Natural killer cell (primary cell): ENCODE measurements around the gene MPPED1. TPM values are rescaled to one million over a fixed set of nuclear protein-coding genes. Genes with fewer than 3 reads are reported as not detected.

Experiments
- ATAC-seq, 3 donors: fragments of 150-1000 bp in 2 of 3; fragments of 200-7000 bp in 1 of 3; cut with Tn5 transposase; 1 replicate in 1 of 3; 2 replicates in 2 of 3; pipeline ENCODE4 v1.10.0; 2021; ENCODE audit warnings: mild to moderate bottlenecking in 2 of 3, moderate library complexity in 2 of 3
- DNase-seq, 2 donors: peaks; one replicate each; pipeline versions ENCODE4 v3.0.0 to v3.0.0-alpha.2; 2013 to 2021; ENCODE audit warnings: mixed read lengths in 1 of 2
- H3K27ac ChIP-seq: one replicate; pipeline ENCODE4 v1.5.1; 2013; ENCODE audit warnings: mild to moderate bottlenecking, low read length
- H3K27me3 ChIP-seq: one replicate; pipeline ENCODE4 v1.6.1; 2013; ENCODE audit warnings: low read length; ENCODE audit not compliant: control insufficient read depth, insufficient read depth
- H3K36me3 ChIP-seq: one replicate; pipeline ENCODE4 v1.6.1; 2013; ENCODE audit warnings: low read length; ENCODE audit not compliant: control insufficient read depth, insufficient read depth
- H3K4me1 ChIP-seq: one replicate; pipeline ENCODE4 v1.6.1; 2013; ENCODE audit warnings: low read length; ENCODE audit not compliant: control insufficient read depth, insufficient read depth
- H3K4me3 ChIP-seq: one replicate; pipeline ENCODE4 v1.5.1; 2013; ENCODE audit warnings: low read length
- H3K9me3 ChIP-seq: one replicate; pipeline ENCODE4 v1.6.1; 2013; ENCODE audit warnings: low read length; ENCODE audit not compliant: control insufficient read depth, insufficient read depth
- H3K27ac Mint-ChIP-seq, 2 donors: one replicate each; pipeline ENCODE4 v1.8.0; 2022; ENCODE audit warnings: mild to moderate bottlenecking in 2 of 2, mixed read lengths in 2 of 2, moderate library complexity in 1 of 2
- H3K27me3 Mint-ChIP-seq, 2 donors: one replicate each; pipeline ENCODE4 v1.8.0; 2022; ENCODE audit warnings: low read depth in 2 of 2, mixed read lengths in 2 of 2
- H3K36me3 Mint-ChIP-seq: one replicate; pipeline ENCODE4 v1.8.0; 2022; ENCODE audit warnings: mixed read lengths
- H3K4me1 Mint-ChIP-seq, 2 donors: one replicate each; pipeline ENCODE4 v1.8.0; 2022; ENCODE audit warnings: mixed read lengths in 2 of 2
- H3K4me3 Mint-ChIP-seq: one replicate; pipeline ENCODE4 v1.8.0; 2022; ENCODE audit warnings: mild to moderate bottlenecking, moderate library complexity, mixed read lengths
- H3K9me3 Mint-ChIP-seq, 2 donors: one replicate each; pipeline ENCODE4 v1.8.0; 2022; ENCODE audit warnings: mixed read lengths in 2 of 2
- WGBS: methylation state at CpG from one replicate; pipeline ENCODE4 v1.1.7; 2013; ENCODE audit warnings: missing lambda C conversion rate; ENCODE audit not compliant: insufficient coverage; 5-methylcytosine and 5-hydroxymethylcytosine counted together
- intact Hi-C: fragments of 100-400 bp; cut with micrococcal nuclease; formaldehyde crosslinking; loops from one replicate; pipeline ENCODE4 v1.14.2; 2022
- total RNA-seq, 4 donors: library from RNA; stranded (reverse); fragments of 120-200 nt in 1 of 4; gene quantifications; one replicate each; pipeline versions ENCODE4 v1.2.3 to v1.2.4, GENCODE V29; 2013 to 2022
- TF ChIP-seq, protein P1 (sequence below): fragments of 200-600 bp; IDR thresholded peaks from one replicate; pipeline ENCODE4 v1.8.0; 2022; ENCODE audit warnings: antibody characterized with exemption

Gene MPPED1
- total RNA-seq: not detected
- 0.05 TPM for total RNA-seq (2013)

GRCh38 chr22:43411869-43412807 lies at the start of gene MPPED1:
Gene MPPED1 (plus strand): TSS chr22:43412014. CDS start chr22:43424986, 12,972 bp downstream.
- Histone ChIP-seq H3K9me3 (no peaks in the 10 kb centered on the region), H3K27me3 (peaks cover 3% of the 10 kb centered on the region), H3K36me3 (no peaks in the 10 kb centered on the region), H3K4me1 (no peaks in the 10 kb centered on the region), H3K27ac (no peak within 1 kb of the TSS), H3K4me3 (no peak within 1 kb of the TSS)
- WGBS: 3% methylated on average over 94 of the region's 95 CpGs
- no peak within 1 kb of the TSS for H3K4me3 Mint-ChIP-seq
- H3K27ac Mint-ChIP-seq: no peak within 1 kb of the TSS
- ATAC-seq: no peak
- peaks cover 51 to 66% of the 10 kb centered on the region in 2 donors for H3K27me3 Mint-ChIP-seq
- DNase-seq: no peak
- H3K9me3 Mint-ChIP-seq: no peaks in the 10 kb centered on the region
- intact Hi-C loops: no loop called here
- H3K36me3 Mint-ChIP-seq: no peaks in the 10 kb centered on the region
- no peaks in the 10 kb centered on the region for H3K4me1 Mint-ChIP-seq
- TF ChIP-seq, protein P1, sequence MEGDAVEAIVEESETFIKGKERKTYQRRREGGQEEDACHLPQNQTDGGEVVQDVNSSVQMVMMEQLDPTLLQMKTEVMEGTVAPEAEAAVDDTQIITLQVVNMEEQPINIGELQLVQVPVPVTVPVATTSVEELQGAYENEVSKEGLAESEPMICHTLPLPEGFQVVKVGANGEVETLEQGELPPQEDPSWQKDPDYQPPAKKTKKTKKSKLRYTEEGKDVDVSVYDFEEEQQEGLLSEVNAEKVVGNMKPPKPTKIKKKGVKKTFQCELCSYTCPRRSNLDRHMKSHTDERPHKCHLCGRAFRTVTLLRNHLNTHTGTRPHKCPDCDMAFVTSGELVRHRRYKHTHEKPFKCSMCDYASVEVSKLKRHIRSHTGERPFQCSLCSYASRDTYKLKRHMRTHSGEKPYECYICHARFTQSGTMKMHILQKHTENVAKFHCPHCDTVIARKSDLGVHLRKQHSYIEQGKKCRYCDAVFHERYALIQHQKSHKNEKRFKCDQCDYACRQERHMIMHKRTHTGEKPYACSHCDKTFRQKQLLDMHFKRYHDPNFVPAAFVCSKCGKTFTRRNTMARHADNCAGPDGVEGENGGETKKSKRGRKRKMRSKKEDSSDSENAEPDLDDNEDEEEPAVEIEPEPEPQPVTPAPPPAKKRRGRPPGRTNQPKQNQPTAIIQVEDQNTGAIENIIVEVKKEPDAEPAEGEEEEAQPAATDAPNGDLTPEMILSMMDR: no peak

GRCh38 chr22:43363315-43364168 lies 48.3 kb upstream of the MPPED1 start:
- TF ChIP-seq, protein P1: no peak
- DNase-seq (no peak), ATAC-seq (no peak)
- Mint-ChIP-seq H3K4me1 (no peaks in the 10 kb centered on the region), H3K9me3 (no peaks in the 10 kb centered on the region), H3K4me3 (no peak overlapping the region), H3K36me3 (no peaks in the 10 kb centered on the region), H3K27ac (no peak overlapping the region), H3K27me3 (peaks cover 23 to 29% of the 10 kb centered on the region in 2 donors)
- Histone ChIP-seq H3K4me3 (no peak overlapping the region), H3K9me3 (no peaks in the 10 kb centered on the region), H3K27ac (no peak overlapping the region), H3K27me3 (no peaks in the 10 kb centered on the region), H3K4me1 (no peaks in the 10 kb centered on the region), H3K36me3 (no peaks in the 10 kb centered on the region)
- intact Hi-C loops: no loop called here
- WGBS: 91% methylated on average over 27 of the region's 27 CpGs

GRCh38 chr22:43364169-43364435 lies 47.7 kb upstream of the MPPED1 start:
- Histone ChIP-seq H3K4me3 (no peak overlapping the region), H3K36me3 (no peaks in the 10 kb centered on the region), H3K27me3 (no peaks in the 10 kb centered on the region), H3K27ac (no peak overlapping the region), H3K9me3 (no peaks in the 10 kb centered on the region), H3K4me1 (no peaks in the 10 kb centered on the region)
- H3K9me3 Mint-ChIP-seq: no peaks in the 10 kb centered on the region
- H3K4me3 Mint-ChIP-seq: no peak overlapping the region
- no peak overlapping the region for H3K27ac Mint-ChIP-seq
- no peaks in the 10 kb centered on the region for H3K36me3 Mint-ChIP-seq
- intact Hi-C loops: no loop called here
- DNase-seq (no peak), ATAC-seq (no peak)
- WGBS: 89% methylated on average over 8 of the region's 8 CpGs
- H3K27me3 Mint-ChIP-seq: peaks cover 23 to 34% of the 10 kb centered on the region in 2 donors
- H3K4me1 Mint-ChIP-seq: no peaks in the 10 kb centered on the region
- TF ChIP-seq, protein P1: no peak
